K562 (cell line): ENCODE measurements around the gene LASP1. TPM values are rescaled to one million over a fixed set of nuclear protein-coding genes. Genes with fewer than 3 reads are reported as not detected.

ENCODE experiments used
- CCAR2 ChIP-seq: fragments of 200-400 bp; formaldehyde crosslinking; IDR thresholded peaks from 2 replicates; pipeline ENCODE4 v1.6.1; 2017; ENCODE audit warnings: mild to moderate bottlenecking, low read depth, low read length
- CCNT2 ChIP-seq: IDR thresholded peaks from 2 replicates; pipeline ENCODE4 v1.6.1; 2011; ENCODE audit warnings: borderline replicate concordance, low read depth, mild to moderate bottlenecking, moderate library complexity, mixed read lengths, low read length; ENCODE audit not compliant: insufficient read length; ENCODE audit errors: extremely low read depth
- CEBPG ChIP-seq, 3 experiments: fragments of 200-800 bp in 1 of 3; sonication (Bioruptor generic) in 1 of 3; sonication (generic) in 1 of 3; formaldehyde crosslinking in 1 of 3; IDR thresholded peaks in 2 of 3; conservative IDR thresholded peaks in 1 of 3; 2 replicates each; pipeline versions ENCODE4 v1.6.1 to v1.8.0; 2016 to 2022; ENCODE audit warnings: missing compliant biosample characterization in 2 of 3, missing genetic modification characterization in 2 of 3, mild to moderate bottlenecking in 1 of 3, missing genetic modification reagents in 1 of 3
- CREB1 ChIP-seq, 2 experiments: sonication (generic) in 1 of 2; formaldehyde crosslinking in 1 of 2; IDR thresholded peaks; 2 replicates each; pipeline versions ENCODE4 v1.6.1 to v1.8.0; 2012 to 2022; ENCODE audit warnings: inconsistent platforms in 1 of 2, mild to moderate bottlenecking in 1 of 2, missing genetic modification reagents in 1 of 2, moderate library complexity in 1 of 2
- KAT7 ChIP-seq: sonication (generic); formaldehyde crosslinking; IDR thresholded peaks from 2 replicates; pipeline ENCODE4 v1.8.0; 2022; ENCODE audit warnings: missing genetic modification reagents, mild to moderate bottlenecking, borderline replicate concordance
- MYC ChIP-seq, 2 experiments: fragments of 250-450 bp in 1 of 2; sonication (Bioruptor Pico) in 1 of 2; IDR thresholded peaks; 2 replicates each; pipeline versions ENCODE4 v1.5.1 to v1.6.1; 2012 to 2021; ENCODE audit warnings: low read depth in 2 of 2, borderline replicate concordance in 1 of 2, improper control_type of control experiment in 1 of 2, low read length in 1 of 2, mild to moderate bottlenecking in 1 of 2, moderate library complexity in 1 of 2
- NCOA2 ChIP-seq, 2 experiments: fragments of 450-650 bp; IDR thresholded peaks; 2 replicates each; pipeline ENCODE4 v1.6.1; 2018; ENCODE audit warnings: mild to moderate bottlenecking in 2 of 2, moderate library complexity in 1 of 2; ENCODE audit not compliant: partially characterized antibody in 2 of 2
- NFE2 ChIP-seq: IDR thresholded peaks from 2 replicates; pipeline ENCODE4 v1.6.1; 2014; ENCODE audit warnings: antibody characterized with exemption, low read depth
- NR2C1 ChIP-seq, 2 experiments: fragments of 450-650 bp; IDR thresholded peaks; 2 replicates each; pipeline ENCODE4 v1.6.1; 2017; ENCODE audit warnings: mild to moderate bottlenecking in 2 of 2, antibody characterized with exemption in 1 of 2, inconsistent platforms in 1 of 2, missing compliant biosample characterization in 1 of 2, missing genetic modification characterization in 1 of 2
- SMAD4 ChIP-seq: fragments of 250-450 bp; sonication (Bioruptor Pico); conservative IDR thresholded peaks from 2 replicates; pipeline ENCODE4 v1.8.0; 2021; ENCODE audit warnings: inconsistent platforms, mild to moderate bottlenecking, moderate library complexity
- TAF15 ChIP-seq: fragments of 200-400 bp; formaldehyde crosslinking; IDR thresholded peaks from 2 replicates; pipeline ENCODE4 v1.6.1; 2017; ENCODE audit warnings: mild to moderate bottlenecking, low read depth, low read length, moderate library complexity
- TCF7L2 ChIP-seq: fragments of 150-350 bp; IDR thresholded peaks from 2 replicates; pipeline ENCODE4 v1.6.1; 2016; ENCODE audit warnings: low read depth, mild to moderate bottlenecking, low read length, moderate library complexity
- ZBTB17 ChIP-seq: fragments of 450-650 bp; formaldehyde crosslinking; IDR thresholded peaks from 2 replicates; pipeline ENCODE4 v1.4.0; 2020; ENCODE audit warnings: mild to moderate bottlenecking
- ZNF282 ChIP-seq: sonication (generic); formaldehyde crosslinking; IDR thresholded peaks from 2 replicates; pipeline ENCODE4 v1.8.1; 2023; ENCODE audit warnings: missing genetic modification reagents
- ZNF668 ChIP-seq: fragments of 250-450 bp; sonication (Bioruptor Pico); IDR thresholded peaks from 2 replicates; pipeline ENCODE4 v1.8.0; 2022; ENCODE audit warnings: mild to moderate bottlenecking, inconsistent platforms
- polyA plus RNA-seq, 8 experiments: library from polyadenylated mRNA; depleted of rRNA in 4 of 8; stranded (reverse) in 5 of 8; unstranded in 3 of 8; fragments of >200 nt; fragmentation: Nextera tagmentation in 2 of 8; fragmentation: Illumina TruSeq in 1 of 8; extraction: Ambion mirVana in 2 of 8; extraction: Trizol in 1 of 8; gene quantifications; 2 replicates each; pipeline versions ENCODE4 v1.2.1 to v1.2.3, GENCODE V29; 2011 to 2014; ENCODE audit warnings: inconsistent platforms in 1 of 8, missing spikeins in 1 of 8
- total RNA-seq, 7 experiments: library from RNA; depleted of rRNA in 6 of 7; stranded (reverse); fragments of >200 nt in 6 of 7; fragmentation: Illumina TruSeq in 2 of 7; extraction: Trizol in 2 of 7; gene quantifications; 2 replicates each; pipeline versions ENCODE4 v1.2.1 to v1.2.3, GENCODE V29; 2011 to 2021; ENCODE audit warnings: low replicate concordance in 1 of 7
- TF ChIP-seq, protein P1 (sequence below): sonication (generic); formaldehyde crosslinking; IDR thresholded peaks from 2 replicates; pipeline ENCODE4 v1.5.0; 2020; ENCODE audit warnings: missing genetic modification reagents
- TF ChIP-seq, protein P2 (sequence below): sonication (generic); formaldehyde crosslinking; IDR thresholded peaks from 2 replicates; pipeline ENCODE4 v1.8.0; 2022; ENCODE audit warnings: mild to moderate bottlenecking, missing genetic modification reagents
- TF ChIP-seq, protein P3 (sequence below): sonication (generic); formaldehyde crosslinking; IDR thresholded peaks from 2 replicates; pipeline ENCODE4 v1.4.0; 2020; ENCODE audit warnings: mild to moderate bottlenecking, missing genetic modification reagents

The LASP1 gene
- total and polyA plus RNA-seq, 9 of the 15 experiments (the other 6 are each of a cell fraction or from before 2014, with no cell fraction given) = 23.0 to 125 (median 55.3) TPM

DNA sequence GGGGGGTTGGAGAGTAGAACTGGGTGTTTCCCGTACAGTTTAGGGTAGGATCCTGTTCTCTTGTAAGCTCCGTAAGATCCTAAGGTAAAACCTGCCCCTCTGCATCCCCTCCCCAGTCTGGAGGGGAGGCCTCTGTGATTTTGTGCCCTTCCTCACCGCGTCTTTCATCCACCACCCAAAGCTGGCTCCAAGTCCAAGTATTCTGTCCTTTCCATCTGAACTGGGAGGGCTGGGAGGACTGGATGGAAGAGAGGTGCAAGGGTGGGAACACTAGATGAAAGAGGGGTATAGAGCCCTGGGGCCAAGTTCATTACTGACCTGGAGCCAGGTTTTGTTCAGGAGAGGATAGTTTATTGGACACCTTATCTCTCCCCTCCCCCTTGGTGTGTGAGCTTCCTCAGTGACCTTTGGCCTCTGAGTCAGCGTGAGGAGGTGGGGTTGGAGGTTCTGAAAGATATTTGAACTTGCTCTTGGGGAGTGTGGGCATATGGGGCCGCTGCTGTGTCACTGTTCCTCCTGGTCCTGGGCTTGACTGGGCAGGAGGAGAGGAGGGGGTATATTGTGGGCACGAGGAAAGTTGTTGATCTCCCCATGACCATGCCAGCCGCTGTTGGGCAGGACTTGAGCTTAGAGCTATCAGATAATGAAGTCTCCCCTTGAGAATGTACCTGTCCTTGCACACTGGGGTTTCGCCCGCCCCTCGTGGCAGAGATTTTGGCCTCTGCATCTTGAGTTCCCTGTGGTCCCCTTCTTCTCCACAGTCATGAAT is 1.6 kb downstream of the LASP1 start (continued):
- TF ChIP-seq CEBPG (CRISPR knock-in tag; IDR thresholded peaks at IDR 0.05) = no peak
- TF ChIP-seq CEBPG (tag; conservative IDR thresholded peaks at IDR 0.05 in 1 of 2, IDR thresholded peaks at IDR 0.05 in 1 of 2) = no peak
- no peak for TF ChIP-seq ZBTB17 (CRISPR knock-in tag)
- no peak for TF ChIP-seq CCNT2
- TF ChIP-seq TAF15 = no peak
- 0 out of 2 replicates have a peak, but pooled peaks have one; percentile 17 for TF ChIP-seq SMAD4 (CRISPR knock-in tag)
- TF ChIP-seq, protein P1, sequence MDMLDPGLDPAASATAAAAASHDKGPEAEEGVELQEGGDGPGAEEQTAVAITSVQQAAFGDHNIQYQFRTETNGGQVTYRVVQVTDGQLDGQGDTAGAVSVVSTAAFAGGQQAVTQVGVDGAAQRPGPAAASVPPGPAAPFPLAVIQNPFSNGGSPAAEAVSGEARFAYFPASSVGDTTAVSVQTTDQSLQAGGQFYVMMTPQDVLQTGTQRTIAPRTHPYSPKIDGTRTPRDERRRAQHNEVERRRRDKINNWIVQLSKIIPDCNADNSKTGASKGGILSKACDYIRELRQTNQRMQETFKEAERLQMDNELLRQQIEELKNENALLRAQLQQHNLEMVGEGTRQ (CRISPR knock-in tag) = no peak
- TF ChIP-seq CCAR2 = no peak
- no peak for TF ChIP-seq NCOA2 (IDR thresholded peaks at IDR 0.05; ENCODE audit: partially characterized antibody in 2 of 2)
- TF ChIP-seq NR2C1 (IDR thresholded peaks at IDR 0.05) = peak; percentile 97
- peak; percentile 98 for TF ChIP-seq NR2C1 (tag; IDR thresholded peaks at IDR 0.05)
- TF ChIP-seq ZNF668 = no peak
- TF ChIP-seq MYC (IDR thresholded peaks at IDR 0.05; ENCODE audit: low read depth, low read length) = peak; percentile 43
- no peak for TF ChIP-seq MYC (CRISPR knock-in tag; IDR thresholded peaks at IDR 0.05; ENCODE audit: borderline replicate concordance, low read depth)
- TF ChIP-seq CREB1 (IDR thresholded peaks at IDR 0.05) = 0 out of 2 replicates have a peak, but pooled peaks have one; percentile 31
- no peak for TF ChIP-seq CREB1 (CRISPR knock-in tag; IDR thresholded peaks at IDR 0.05)
- TF ChIP-seq TCF7L2 = no peak
- no peak for TF ChIP-seq KAT7 (CRISPR knock-in tag)
- TF ChIP-seq, protein P2, sequence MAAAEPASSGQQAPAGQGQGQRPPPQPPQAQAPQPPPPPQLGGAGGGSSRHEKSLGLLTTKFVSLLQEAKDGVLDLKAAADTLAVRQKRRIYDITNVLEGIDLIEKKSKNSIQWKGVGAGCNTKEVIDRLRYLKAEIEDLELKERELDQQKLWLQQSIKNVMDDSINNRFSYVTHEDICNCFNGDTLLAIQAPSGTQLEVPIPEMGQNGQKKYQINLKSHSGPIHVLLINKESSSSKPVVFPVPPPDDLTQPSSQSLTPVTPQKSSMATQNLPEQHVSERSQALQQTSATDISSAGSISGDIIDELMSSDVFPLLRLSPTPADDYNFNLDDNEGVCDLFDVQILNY (CRISPR knock-in tag) = no peak
- peak; percentile 83; the same call in 1 of the 2 replicates for TF ChIP-seq NFE2
- TF ChIP-seq ZNF282 = no peak
- TF ChIP-seq, protein P3, sequence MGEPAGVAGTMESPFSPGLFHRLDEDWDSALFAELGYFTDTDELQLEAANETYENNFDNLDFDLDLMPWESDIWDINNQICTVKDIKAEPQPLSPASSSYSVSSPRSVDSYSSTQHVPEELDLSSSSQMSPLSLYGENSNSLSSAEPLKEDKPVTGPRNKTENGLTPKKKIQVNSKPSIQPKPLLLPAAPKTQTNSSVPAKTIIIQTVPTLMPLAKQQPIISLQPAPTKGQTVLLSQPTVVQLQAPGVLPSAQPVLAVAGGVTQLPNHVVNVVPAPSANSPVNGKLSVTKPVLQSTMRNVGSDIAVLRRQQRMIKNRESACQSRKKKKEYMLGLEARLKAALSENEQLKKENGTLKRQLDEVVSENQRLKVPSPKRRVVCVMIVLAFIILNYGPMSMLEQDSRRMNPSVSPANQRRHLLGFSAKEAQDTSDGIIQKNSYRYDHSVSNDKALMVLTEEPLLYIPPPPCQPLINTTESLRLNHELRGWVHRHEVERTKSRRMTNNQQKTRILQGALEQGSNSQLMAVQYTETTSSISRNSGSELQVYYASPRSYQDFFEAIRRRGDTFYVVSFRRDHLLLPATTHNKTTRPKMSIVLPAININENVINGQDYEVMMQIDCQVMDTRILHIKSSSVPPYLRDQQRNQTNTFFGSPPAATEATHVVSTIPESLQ (CRISPR knock-in tag) = no peak
- TF ChIP-seq, all 486 proteins: peak for 92
